GM12891 (cell line): ENCODE results near the gene NELFB.

Source experiments
- PAX5 ChIP-seq: IDR thresholded peaks from 2 replicates; pipeline ENCODE4 v1.6.1; 2011; ENCODE audit warnings: low read length, moderate library complexity, mild to moderate bottlenecking; ENCODE audit not compliant: insufficient read depth, severe bottlenecking
- POLR2A ChIP-seq: IDR thresholded peaks from 2 replicates; pipeline ENCODE4 v1.6.1; 2011; ENCODE audit warnings: low read depth, low read length, control low read depth
- POLR2AphosphoS5 ChIP-seq: IDR thresholded peaks from 2 replicates; pipeline ENCODE4 v1.6.1; 2011; ENCODE audit warnings: low read depth, low read length, control low read depth
- SPI1 ChIP-seq: IDR thresholded peaks from 2 replicates; pipeline ENCODE4 v1.6.1; 2011; ENCODE audit warnings: low read depth, low read length, control low read depth
- TAF1 ChIP-seq: IDR thresholded peaks from 2 replicates; pipeline ENCODE4 v1.6.1; 2011; ENCODE audit warnings: low read depth, low read length, control low read depth

DNA sequence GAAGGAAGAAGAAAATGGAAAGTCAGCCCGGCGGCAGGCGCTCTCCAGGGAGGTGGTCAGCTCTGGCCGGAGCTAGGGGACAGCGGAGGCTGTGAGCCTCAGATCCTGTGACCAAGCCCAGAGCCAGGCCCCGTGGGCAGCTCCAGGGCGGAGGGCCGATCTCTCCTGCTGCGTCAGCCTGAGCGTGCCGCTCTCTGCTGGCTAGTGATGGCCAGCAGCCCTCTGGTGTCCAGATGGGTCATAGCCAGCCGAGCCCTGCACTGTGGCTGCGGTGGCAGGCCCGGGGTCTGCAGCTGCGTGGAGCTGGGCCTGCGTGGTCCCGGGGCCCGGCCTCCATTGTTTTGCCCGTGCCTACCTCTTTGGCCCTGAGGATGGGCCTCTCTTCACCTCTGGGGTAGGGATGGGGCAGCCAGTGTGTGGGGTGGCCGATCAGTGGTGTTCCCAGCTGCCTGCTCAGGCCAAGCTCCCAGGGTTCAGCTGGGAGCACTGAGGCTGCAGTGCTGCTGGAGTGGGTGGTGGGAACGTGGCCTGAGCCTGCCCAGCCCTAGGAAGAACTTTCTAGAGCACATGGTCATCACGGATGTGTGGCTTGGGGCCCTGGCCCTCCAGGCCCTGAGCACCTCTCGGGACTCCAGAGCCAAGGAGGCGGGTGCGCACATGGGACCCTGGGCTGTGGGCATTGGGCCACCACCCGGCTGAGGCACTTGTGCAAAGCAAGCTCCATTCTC, 64.0 kb downstream of the NELFB start:
- TF ChIP-seq POLR2A (no peak), TAF1 (no peak), POLR2AphosphoS5 (no peak), SPI1 (no peak), PAX5 (no peak)
